Stimulated activated naive CD8-positive, alpha-beta T cell treated with anti-CD3 and anti-CD28 coated beads, Interleukin-15, Interleukin-2, amounts not matched to agents 100 ng/mL and 50 ng/mL, for 24 hours (primary cell): ENCODE results near the gene JAG2.

ENCODE experiments used
- H3K27ac Mint-ChIP-seq: one replicate; pipeline ENCODE4 v1.8.0; 2021; ENCODE audit warnings: mild to moderate bottlenecking, mixed read lengths
- H3K27me3 Mint-ChIP-seq: one replicate; pipeline ENCODE4 v1.8.0; 2021; ENCODE audit warnings: mixed read lengths
- H3K36me3 Mint-ChIP-seq: one replicate; pipeline ENCODE4 v1.8.0; 2021; ENCODE audit warnings: low read depth, mixed read lengths
- H3K4me1 Mint-ChIP-seq: one replicate; pipeline ENCODE4 v1.8.0; 2021; ENCODE audit warnings: low read depth, mixed read lengths
- H3K4me3 Mint-ChIP-seq: one replicate; pipeline ENCODE4 v1.8.0; 2021; ENCODE audit warnings: mild to moderate bottlenecking, mixed read lengths
- H3K9me3 Mint-ChIP-seq: one replicate; pipeline ENCODE4 v1.8.0; 2021; ENCODE audit warnings: mixed read lengths

JAG2 gene

DNA sequence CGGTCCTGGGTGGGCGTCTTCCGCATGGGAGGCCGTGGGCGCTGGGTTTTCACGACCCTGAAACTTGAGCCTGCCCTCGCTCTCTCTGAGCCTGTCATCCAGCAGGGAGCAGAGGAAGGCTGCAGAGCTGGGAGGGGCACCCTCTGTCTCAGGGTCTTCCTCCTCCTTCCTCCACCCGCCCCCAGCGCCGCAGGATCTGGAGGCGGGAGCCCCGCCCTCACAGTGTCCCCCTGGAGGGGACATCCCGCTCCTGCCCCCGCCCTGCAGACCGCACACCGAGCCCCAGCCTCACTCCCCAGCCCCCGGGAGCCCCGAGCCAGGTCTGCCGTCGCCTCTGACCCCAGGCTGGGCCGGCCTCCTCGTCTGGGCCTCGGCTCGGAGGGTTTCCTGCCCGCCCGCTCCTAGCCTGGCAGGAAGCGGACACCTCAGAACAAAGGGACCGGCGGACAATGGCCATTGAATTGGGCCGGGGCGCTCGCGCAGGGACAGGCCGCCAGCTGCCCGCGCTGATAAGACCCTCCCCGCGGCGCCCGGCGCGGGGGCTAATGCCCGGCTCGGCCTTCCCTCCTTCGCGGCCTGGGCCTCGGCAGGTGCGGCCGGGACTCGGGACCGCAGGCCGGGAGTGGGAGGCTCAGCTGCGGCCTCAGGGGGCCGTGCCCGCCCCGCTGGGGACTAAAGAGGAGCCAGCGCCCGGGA, 27.8 kb upstream of the JAG2 start:
- Mint-ChIP-seq H3K27me3 (peaks cover 23% of the 10 kb centered on the region), H3K4me1 (peaks cover 23% of the 10 kb centered on the region), H3K36me3 (no peaks in the 10 kb centered on the region), H3K9me3 (no peaks in the 10 kb centered on the region), H3K4me3 (no peak overlapping the region), H3K27ac (no peak overlapping the region)

DNA sequence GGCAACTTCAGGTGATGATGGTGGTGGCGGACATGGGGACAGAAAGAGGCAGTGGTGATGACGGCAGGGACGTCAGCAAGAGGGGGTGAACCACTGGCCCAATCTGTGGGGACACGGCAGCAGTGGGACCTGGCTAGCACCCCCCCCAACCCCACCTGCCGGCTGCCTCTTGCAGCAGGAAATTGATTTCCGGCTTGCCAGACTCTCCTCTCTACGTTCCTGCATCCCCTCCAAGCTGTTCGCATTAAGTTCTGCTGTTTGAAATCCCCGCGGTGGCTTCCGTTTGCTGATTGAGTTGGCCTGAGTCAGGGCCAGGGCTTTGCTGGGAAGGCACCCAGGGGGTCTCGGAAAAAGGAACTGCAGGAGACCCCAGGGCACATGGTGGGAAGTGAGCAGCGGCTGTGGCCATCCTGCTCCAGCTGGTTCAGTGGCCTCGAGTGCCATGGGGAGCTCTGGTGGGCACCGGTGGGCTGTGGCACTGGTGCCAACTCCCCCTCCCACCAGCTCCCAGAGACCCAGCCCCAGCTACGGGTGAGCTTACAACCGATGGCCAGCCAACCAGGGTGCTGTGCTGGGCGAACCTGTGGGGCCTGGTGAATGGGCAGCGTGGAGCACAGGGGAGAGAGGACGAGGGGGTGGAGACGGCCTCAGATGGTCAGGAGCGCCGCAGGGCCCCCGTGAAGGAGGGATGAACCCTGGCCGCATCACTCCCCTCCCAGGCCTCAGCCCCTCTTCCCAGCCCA, 27.1 kb upstream of the JAG2 start:
- Mint-ChIP-seq H3K27ac (no peak overlapping the region), H3K4me1 (peaks cover 23% of the 10 kb centered on the region), H3K27me3 (peaks cover 23% of the 10 kb centered on the region), H3K9me3 (no peaks in the 10 kb centered on the region), H3K4me3 (no peak overlapping the region), H3K36me3 (no peaks in the 10 kb centered on the region)

DNA sequence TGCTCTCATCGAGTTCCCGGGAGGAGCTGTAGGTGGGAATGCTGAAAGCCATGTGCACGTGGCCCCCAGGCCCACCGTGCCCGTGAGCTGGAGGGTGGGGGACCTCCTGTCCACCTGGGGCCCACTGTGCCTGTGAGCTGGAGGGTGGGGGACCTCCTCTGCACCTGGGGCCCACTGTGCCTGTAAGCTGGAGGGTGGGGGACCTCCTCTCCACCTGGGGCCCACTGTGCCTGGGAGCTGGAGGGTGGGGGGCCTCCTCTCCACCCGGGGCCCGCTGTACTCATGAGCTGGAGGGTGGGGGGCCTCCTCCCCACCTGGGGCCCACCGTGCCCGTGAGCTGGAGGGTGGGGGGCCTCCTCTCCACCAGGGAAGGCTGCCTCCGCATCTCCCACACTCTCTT, 26.5 kb upstream of the JAG2 start:
- H3K4me3 Mint-ChIP-seq, result no peak overlapping the region
- H3K27ac Mint-ChIP-seq, result no peak overlapping the region
- H3K4me1 Mint-ChIP-seq, result peaks cover 23% of the 10 kb centered on the region
- peaks cover 23% of the 10 kb centered on the region for H3K27me3 Mint-ChIP-seq
- H3K9me3 Mint-ChIP-seq, result no peaks in the 10 kb centered on the region
- no peaks in the 10 kb centered on the region for H3K36me3 Mint-ChIP-seq

DNA sequence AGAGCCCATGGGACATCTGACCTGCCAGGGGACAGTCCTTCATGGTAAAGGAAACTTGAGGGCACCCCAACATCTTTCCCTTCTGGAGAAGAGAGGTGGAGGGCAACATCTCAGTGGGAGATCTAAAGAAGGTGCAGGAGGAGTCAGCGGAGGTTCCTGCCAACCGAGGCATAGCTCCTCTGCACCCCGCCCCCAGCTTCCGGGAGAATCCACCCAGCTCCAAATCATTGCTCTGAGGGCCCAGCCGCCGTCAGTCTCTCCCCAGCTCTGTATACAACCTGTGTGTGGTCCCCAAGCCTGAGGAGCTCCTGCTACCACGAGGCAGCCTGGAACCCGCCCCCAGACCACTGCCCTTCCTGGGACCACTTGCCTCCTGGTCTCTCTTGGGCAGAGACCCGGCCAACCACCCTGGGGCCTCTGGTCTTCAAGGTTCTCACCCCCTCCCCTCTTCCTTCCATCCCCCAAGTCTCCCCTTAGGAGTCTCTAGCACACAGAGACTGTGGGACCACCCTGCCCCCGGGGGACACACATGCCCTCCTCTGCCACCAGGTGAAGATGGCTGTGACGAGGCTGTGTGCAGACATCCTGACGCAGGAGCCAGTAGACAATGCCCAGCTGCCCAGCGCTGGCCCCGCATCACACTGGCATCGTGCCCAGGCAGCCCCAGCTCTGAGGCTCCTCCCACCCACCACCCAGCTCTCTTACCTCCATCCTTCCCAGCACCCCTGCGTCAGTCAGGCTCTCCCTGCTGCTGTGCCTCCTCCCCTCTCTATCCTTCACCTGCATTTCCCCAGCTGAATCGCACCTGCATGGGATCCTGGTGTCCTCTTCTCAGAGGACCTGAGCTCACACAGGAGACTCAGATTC, 25.6 kb upstream of the JAG2 start:
- Mint-ChIP-seq H3K27me3 (peaks cover 18% of the 10 kb centered on the region), H3K4me3 (no peak overlapping the region), H3K27ac (no peak overlapping the region), H3K9me3 (no peaks in the 10 kb centered on the region), H3K4me1 (peaks cover 23% of the 10 kb centered on the region), H3K36me3 (no peaks in the 10 kb centered on the region)

GRCh38 chr14:105192866-105193731, 24.5 kb upstream of the JAG2 start:
- Mint-ChIP-seq H3K4me1 (peaks cover 23% of the 10 kb centered on the region), H3K9me3 (no peaks in the 10 kb centered on the region), H3K36me3 (no peaks in the 10 kb centered on the region), H3K27ac (no peak overlapping the region), H3K4me3 (no peak overlapping the region), H3K27me3 (peaks cover 15% of the 10 kb centered on the region)

GRCh38 chr14:105187935-105188524, 19.5 kb upstream of the JAG2 start:
- Mint-ChIP-seq H3K36me3 (no peaks in the 10 kb centered on the region), H3K9me3 (no peaks in the 10 kb centered on the region), H3K4me3 (no peak overlapping the region), H3K27me3 (no peaks in the 10 kb centered on the region), H3K27ac (no peak overlapping the region), H3K4me1 (no peaks in the 10 kb centered on the region)

DNA sequence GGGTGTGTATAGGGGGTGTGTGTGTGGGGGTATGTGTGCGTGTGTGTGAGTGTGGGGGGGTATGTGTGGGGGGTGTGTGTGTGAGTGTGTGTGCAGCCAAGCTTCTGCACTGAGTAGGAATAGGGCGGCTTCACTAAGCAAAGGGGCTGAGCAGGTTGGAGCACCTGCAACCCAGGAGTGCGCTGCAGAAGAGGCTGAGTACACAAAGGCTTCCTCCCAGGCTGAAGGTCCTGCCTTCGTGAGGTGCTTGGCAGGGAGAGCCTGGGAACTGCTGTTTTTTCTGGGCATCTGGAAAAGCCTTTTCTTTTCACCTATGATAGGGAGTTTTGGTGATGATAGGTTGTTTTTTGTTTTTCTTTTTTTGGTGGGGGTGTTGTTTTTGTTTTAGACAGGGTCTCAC, 18.5 kb upstream of the JAG2 start:
- Mint-ChIP-seq H3K27ac (no peak overlapping the region), H3K27me3 (no peaks in the 10 kb centered on the region), H3K4me1 (peaks cover 3% of the 10 kb centered on the region), H3K4me3 (no peak overlapping the region), H3K36me3 (no peaks in the 10 kb centered on the region), H3K9me3 (no peaks in the 10 kb centered on the region)

GRCh38 chr14:105185973-105186372, 17.4 kb upstream of the JAG2 start:
- Mint-ChIP-seq H3K4me1 (peaks cover 5% of the 10 kb centered on the region), H3K9me3 (no peaks in the 10 kb centered on the region), H3K27ac (no peak overlapping the region), H3K36me3 (no peaks in the 10 kb centered on the region), H3K27me3 (no peaks in the 10 kb centered on the region), H3K4me3 (no peak overlapping the region)

DNA sequence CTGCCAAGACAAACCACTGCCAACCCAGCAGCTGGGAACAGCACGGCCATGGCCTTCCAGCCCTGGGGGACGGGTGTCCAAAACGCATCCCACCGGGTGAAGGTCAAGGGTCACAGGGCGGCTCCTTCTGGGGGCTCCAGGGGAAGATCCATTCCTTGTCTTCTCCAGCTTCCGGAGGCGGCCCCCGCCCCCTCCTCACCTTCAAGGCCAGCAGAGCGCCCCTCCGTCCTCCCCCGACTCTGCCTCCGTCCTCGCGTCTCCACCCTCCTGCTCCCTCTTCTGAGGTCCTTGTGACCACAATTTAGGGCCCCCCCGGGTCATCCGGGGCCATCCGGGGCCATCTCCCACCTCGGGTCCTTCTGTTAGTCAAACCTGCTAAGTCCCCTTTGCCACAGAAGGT, 16.4 kb upstream of the JAG2 start:
- Mint-ChIP-seq H3K4me1 (peaks cover 5% of the 10 kb centered on the region), H3K27me3 (no peaks in the 10 kb centered on the region), H3K9me3 (no peaks in the 10 kb centered on the region), H3K27ac (no peak overlapping the region), H3K36me3 (no peaks in the 10 kb centered on the region), H3K4me3 (no peak overlapping the region)

- Mint-ChIP-seq H3K9me3 (no peaks in the 10 kb centered on the region), H3K27me3 (no peaks in the 10 kb centered on the region), H3K27ac (no peak overlapping the region), H3K4me1 (peaks cover 5% of the 10 kb centered on the region), H3K4me3 (no peak overlapping the region), H3K36me3 (no peaks in the 10 kb centered on the region)
These were observed 15.9 kb upstream of the JAG2 start for GRCh38 chr14:105184461-105184860.

GRCh38 chr14:105182296-105183020, 13.9 kb upstream of the JAG2 start:
- Mint-ChIP-seq H3K9me3 (no peaks in the 10 kb centered on the region), H3K27ac (no peak overlapping the region), H3K36me3 (no peaks in the 10 kb centered on the region), H3K4me3 (peak overlapping the region; percentile 48), H3K4me1 (peaks cover 5% of the 10 kb centered on the region), H3K27me3 (no peaks in the 10 kb centered on the region)

GRCh38 chr14:105181549-105182295, 13.1 kb upstream of the JAG2 start:
- Mint-ChIP-seq H3K9me3 (no peaks in the 10 kb centered on the region), H3K36me3 (no peaks in the 10 kb centered on the region), H3K27me3 (no peaks in the 10 kb centered on the region), H3K4me1 (peaks cover 5% of the 10 kb centered on the region), H3K27ac (no peak overlapping the region), H3K4me3 (peak overlapping the region; percentile 48)
